ENCODE results near the gene SLC13A3.

DNA sequence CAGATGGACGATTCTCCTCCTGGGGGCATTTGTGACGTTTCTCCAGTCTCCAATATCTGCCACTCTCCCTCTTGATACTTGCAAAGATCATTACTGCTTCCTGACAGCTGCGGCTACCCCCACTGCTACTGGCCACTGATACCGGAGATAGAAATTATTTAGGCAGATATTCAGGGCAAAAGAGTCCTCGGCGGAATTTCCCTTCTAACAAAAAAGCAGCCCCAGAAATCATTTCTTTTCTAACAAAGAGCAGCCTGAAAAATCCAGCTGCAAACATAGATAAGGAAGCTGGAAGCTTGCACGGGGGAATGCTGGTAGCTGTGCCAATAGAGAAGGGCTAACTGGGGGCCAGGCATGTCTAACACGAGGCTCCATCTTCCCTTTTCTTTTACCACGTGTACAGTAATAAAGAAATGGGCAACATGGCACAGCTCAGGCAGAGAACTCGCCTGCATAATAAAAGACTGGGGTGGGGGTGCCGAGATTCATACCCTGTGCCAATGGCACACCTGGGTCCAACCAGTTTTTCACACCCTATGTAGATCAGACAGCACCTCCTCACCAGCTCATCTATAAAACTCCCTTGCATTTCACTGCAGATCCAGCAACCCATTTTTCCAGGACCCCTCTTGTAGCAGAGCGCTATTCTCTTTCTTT is 31.9 kb upstream of the SLC13A3 start:
- TF ChIP-seq POLR2A (IDR thresholded peaks at IDR 0.05; ENCODE audit: low read length) (no peak), BHLHE40 (IDR thresholded peaks at IDR 0.05; ENCODE audit: low read depth, low read length) (no peak), EP300 (IDR thresholded peaks at IDR 0.05) (no peak)
